Liver (tissue), 9 donors: ENCODE measurements around the gene FMN1. TPM values are rescaled to one million over a fixed set of nuclear protein-coding genes. Genes with fewer than 3 reads are reported as not detected.

Experiments used
- DNase-seq: peaks from one replicate; pipeline ENCODE4 v3.0.0-alpha.2; 2017; ENCODE audit warnings: low spot score
- H3K27ac ChIP-seq, 2 donors: one replicate each; pipeline ENCODE4 v1.7.0; 2013; ENCODE audit warnings: inconsistent platforms in 2 of 2, low read length in 2 of 2, control low read depth in 1 of 2, low read depth in 1 of 2, mild to moderate bottlenecking in 1 of 2
- H3K27me3 ChIP-seq, 4 donors: one replicate each; pipeline versions ENCODE4 v1.6.1 to v1.7.0; 2013; ENCODE audit warnings: low read length in 3 of 4, inconsistent platforms in 1 of 4, mild to moderate bottlenecking in 1 of 4, moderate library complexity in 1 of 4; ENCODE audit not compliant: control insufficient read depth in 4 of 4, insufficient read depth in 4 of 4
- H3K36me3 ChIP-seq, 4 donors: one replicate each; pipeline versions ENCODE4 v1.6.1 to v1.7.0; 2013; ENCODE audit warnings: low read length in 3 of 4, mild to moderate bottlenecking in 3 of 4, low read depth in 1 of 4, moderate library complexity in 1 of 4; ENCODE audit not compliant: control insufficient read depth in 4 of 4, insufficient read depth in 3 of 4
- H3K4me1 ChIP-seq, 4 donors: one replicate each; pipeline versions ENCODE4 v1.6.1 to v1.7.0; 2013; ENCODE audit warnings: low read length in 3 of 4, mild to moderate bottlenecking in 3 of 4, moderate library complexity in 1 of 4; ENCODE audit not compliant: control insufficient read depth in 4 of 4, insufficient read depth in 4 of 4
- H3K4me3 ChIP-seq, 3 donors: one replicate each; pipeline versions ENCODE4 v1.6.1 to v1.7.0; 2013; ENCODE audit warnings: low read length in 3 of 3, control low read depth in 1 of 3, low read depth in 1 of 3, mild to moderate bottlenecking in 1 of 3
- H3K9ac ChIP-seq, 2 donors: one replicate each; pipeline ENCODE4 v1.7.0; 2013; ENCODE audit warnings: low read length in 2 of 2, mild to moderate bottlenecking in 2 of 2, moderate library complexity in 2 of 2, control low read depth in 1 of 2, low read depth in 1 of 2
- H3K9me3 ChIP-seq, 4 donors: one replicate each; pipeline versions ENCODE4 v1.6.1 to v1.7.0; 2013; ENCODE audit warnings: low read length in 3 of 4; ENCODE audit not compliant: control insufficient read depth in 4 of 4
- FOXA1 ChIP-seq: IDR thresholded peaks from 2 replicates; pipeline ENCODE4 v1.6.1; 2016; ENCODE audit warnings: antibody characterized with exemption
- FOXA2 ChIP-seq: IDR thresholded peaks from 2 replicates; pipeline ENCODE4 v1.6.1; 2016; ENCODE audit warnings: antibody characterized with exemption
- HNF4G ChIP-seq: IDR thresholded peaks from 2 replicates; pipeline ENCODE4 v1.6.1; 2016; ENCODE audit warnings: antibody characterized with exemption
- JUND ChIP-seq, 2 donors: IDR thresholded peaks; 2 replicates each; pipeline ENCODE4 v1.6.1; 2016; ENCODE audit warnings: antibody characterized with exemption in 2 of 2
- NR2F2 ChIP-seq: IDR thresholded peaks from 2 replicates; pipeline ENCODE4 v1.6.1; 2016; ENCODE audit warnings: antibody characterized with exemption
- RAD21 ChIP-seq, 2 donors: IDR thresholded peaks; 2 replicates each; pipeline ENCODE4 v1.6.1; 2016; ENCODE audit warnings: antibody characterized with exemption in 2 of 2, mild to moderate bottlenecking in 2 of 2
- RXRA ChIP-seq, 2 donors: IDR thresholded peaks; 2 replicates each; pipeline ENCODE4 v1.6.1; 2017 to 2018; ENCODE audit warnings: antibody characterized with exemption in 2 of 2, mild to moderate bottlenecking in 1 of 2
- WGBS: extraction: QIAGEN DNeasy Blood & Tissue Kit; methylation state at CpG from one replicate; pipeline ENCODE4 v1.1.7; 2013; 5-methylcytosine and 5-hydroxymethylcytosine counted together
- polyA plus RNA-seq, 2 donors: library from polyadenylated mRNA; stranded (reverse) in 1 of 2; unstranded in 1 of 2; fragments of 200-250 nt in 1 of 2; fragments of >200 nt in 1 of 2; fragmentation: Nextera tagmentation in 1 of 2; extraction: Ambion mirVana in 1 of 2; gene quantifications; one replicate each; pipeline versions ENCODE4 v1.2.1 to v1.2.3, GENCODE V29; 2013 to 2015
- total RNA-seq, 2 donors: library from RNA; depleted of rRNA; stranded (reverse); fragments of >200 nt; gene quantifications; one replicate each; pipeline ENCODE4 v1.2.3, GENCODE V29; 2014
- TF ChIP-seq, protein P1 (sequence below): IDR thresholded peaks from 2 replicates; pipeline ENCODE4 v1.6.1; 2016; ENCODE audit warnings: antibody characterized with exemption
- TF ChIP-seq, protein P2 (sequence below): IDR thresholded peaks from 2 replicates; pipeline ENCODE4 v1.6.1; 2016; ENCODE audit warnings: antibody characterized with exemption
- TF ChIP-seq, protein P3 (sequence below): IDR thresholded peaks from 2 replicates; pipeline ENCODE4 v1.6.1; 2016; ENCODE audit warnings: antibody characterized with exemption
- TF ChIP-seq, protein P4 (sequence below): IDR thresholded peaks from 2 replicates; pipeline ENCODE4 v1.6.1; 2016; ENCODE audit warnings: antibody characterized with exemption, mild to moderate bottlenecking
- donor health status: healthy.
- donor health status: healthy.
- donor health status: healthy.
- donor health status: healthy.
- donor health status: healthy.

Gene FMN1
- total and polyA plus RNA-seq, 4 donors: 0.21 to 5.4 (median 0.53) TPM

DNA sequence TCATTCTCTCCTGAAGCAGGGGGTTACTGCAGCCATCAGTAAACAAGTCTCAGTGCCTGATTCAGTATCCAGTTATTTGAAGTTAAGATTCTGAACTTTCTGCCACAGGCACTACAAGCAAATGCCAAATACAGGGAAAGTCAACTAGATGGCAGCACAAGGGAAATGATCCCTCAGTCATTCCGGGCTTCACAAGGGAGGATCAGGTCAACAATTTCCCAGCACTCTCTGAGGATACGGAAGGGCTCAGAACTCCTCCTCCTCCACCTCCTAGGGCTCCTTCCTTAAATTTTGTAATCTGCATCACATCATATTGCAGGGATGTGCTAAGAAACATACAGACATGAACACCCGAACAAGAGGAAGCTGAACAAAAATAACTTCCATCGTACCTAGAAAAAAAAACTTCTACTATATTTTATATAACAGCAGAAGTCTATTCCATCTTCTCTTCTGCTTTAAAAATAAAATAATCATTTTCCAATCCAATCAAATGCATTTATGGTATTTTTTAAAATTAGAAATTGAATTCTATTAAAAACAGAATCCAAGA, 187.1 kb downstream of the FMN1 start:
- H3K4me3 ChIP-seq: no peak overlapping the region
- H3K9ac ChIP-seq: no peak overlapping the region
- WGBS: 40% methylated on average over 4 of the region's 4 CpGs
- no peak overlapping the region for H3K27ac ChIP-seq
- H3K36me3 ChIP-seq: no peaks in the 10 kb centered on the region
- H3K4me1 ChIP-seq: no peaks in the 10 kb centered on the region
- TF ChIP-seq RAD21 (IDR thresholded peaks at IDR 0.05): peak in 1 of 2 donors; percentile 9
- TF ChIP-seq, protein P1, sequence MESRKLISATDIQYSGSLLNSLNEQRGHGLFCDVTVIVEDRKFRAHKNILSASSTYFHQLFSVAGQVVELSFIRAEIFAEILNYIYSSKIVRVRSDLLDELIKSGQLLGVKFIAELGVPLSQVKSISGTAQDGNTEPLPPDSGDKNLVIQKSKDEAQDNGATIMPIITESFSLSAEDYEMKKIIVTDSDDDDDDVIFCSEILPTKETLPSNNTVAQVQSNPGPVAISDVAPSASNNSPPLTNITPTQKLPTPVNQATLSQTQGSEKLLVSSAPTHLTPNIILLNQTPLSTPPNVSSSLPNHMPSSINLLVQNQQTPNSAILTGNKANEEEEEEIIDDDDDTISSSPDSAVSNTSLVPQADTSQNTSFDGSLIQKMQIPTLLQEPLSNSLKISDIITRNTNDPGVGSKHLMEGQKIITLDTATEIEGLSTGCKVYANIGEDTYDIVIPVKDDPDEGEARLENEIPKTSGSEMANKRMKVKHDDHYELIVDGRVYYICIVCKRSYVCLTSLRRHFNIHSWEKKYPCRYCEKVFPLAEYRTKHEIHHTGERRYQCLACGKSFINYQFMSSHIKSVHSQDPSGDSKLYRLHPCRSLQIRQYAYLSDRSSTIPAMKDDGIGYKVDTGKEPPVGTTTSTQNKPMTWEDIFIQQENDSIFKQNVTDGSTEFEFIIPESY: no peak
- no peaks in the 10 kb centered on the region for H3K9me3 ChIP-seq
- no peak for DNase-seq
- peaks cover 0 to 3% (median 0%) of the 10 kb centered on the region in 4 donors for H3K27me3 ChIP-seq

DNA sequence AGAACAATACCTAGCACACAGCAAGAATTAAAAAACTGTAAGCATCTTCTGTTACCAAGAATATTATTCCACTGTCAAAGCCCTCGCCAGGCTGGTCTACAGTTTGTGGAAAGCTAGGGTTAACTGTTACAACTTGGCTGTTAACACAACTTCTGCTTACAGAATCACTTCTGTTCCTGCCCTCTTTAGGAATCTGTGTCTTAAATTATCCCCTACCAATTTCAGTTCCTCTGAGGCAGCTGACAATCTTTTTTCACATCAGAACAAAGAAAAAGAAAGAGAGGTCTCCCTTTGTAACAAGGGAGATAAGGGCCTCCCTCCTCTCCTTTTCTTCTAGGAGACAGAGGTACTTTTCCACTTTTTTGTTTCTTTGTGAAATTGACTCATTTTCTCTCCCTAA, 188.9 kb downstream of the FMN1 start:
- DNase-seq: no peak
- WGBS: 73% methylated on average over 1 of the region's 1 CpG
- Histone ChIP-seq H3K9ac (no peak overlapping the region), H3K4me3 (no peak overlapping the region), H3K4me1 (no peaks in the 10 kb centered on the region), H3K36me3 (no peaks in the 10 kb centered on the region), H3K9me3 (no peaks in the 10 kb centered on the region), H3K27ac (no peak overlapping the region), H3K27me3 (no peaks in the 10 kb centered on the region)
- TF ChIP-seq JUND (IDR thresholded peaks at IDR 0.05) (no peak), RAD21 (IDR thresholded peaks at IDR 0.05) (no peak), RXRA (IDR thresholded peaks at IDR 0.05) (no peak)
- TF ChIP-seq, protein P2, sequence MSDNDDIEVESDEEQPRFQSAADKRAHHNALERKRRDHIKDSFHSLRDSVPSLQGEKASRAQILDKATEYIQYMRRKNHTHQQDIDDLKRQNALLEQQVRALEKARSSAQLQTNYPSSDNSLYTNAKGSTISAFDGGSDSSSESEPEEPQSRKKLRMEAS: no peak

DNA sequence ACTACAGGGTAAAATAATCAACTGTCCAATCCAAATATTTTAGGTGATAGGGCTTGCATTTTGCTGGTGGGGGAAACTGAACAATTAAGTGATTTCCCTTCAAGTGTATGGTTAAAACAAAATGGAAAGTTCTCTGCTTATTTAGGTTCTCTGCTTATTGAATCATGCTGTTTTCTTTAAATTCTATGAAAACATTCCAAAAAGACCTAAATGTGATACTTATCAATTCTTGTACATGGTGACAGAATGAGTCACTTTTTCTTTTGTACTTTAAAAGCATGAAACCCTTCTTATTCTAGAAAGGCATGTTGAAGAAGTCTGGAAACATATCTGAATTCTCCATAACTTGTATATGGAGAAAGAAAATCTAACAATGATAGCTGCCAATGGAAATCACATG, 192.6 kb downstream of the FMN1 start:
- no peak for DNase-seq

More for the DNA sequence above, 192.6 kb downstream of the FMN1 start:
- TF ChIP-seq HNF4G (no peak), FOXA2 (no peak), FOXA1 (no peak), NR2F2 (no peak), JUND (IDR thresholded peaks at IDR 0.05) (no peak)
- TF ChIP-seq, protein P2: no peak
- TF ChIP-seq, protein P1: no peak
- TF ChIP-seq, protein P3, sequence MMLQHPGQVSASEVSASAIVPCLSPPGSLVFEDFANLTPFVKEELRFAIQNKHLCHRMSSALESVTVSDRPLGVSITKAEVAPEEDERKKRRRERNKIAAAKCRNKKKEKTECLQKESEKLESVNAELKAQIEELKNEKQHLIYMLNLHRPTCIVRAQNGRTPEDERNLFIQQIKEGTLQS: no peak
- TF ChIP-seq, protein P4, sequence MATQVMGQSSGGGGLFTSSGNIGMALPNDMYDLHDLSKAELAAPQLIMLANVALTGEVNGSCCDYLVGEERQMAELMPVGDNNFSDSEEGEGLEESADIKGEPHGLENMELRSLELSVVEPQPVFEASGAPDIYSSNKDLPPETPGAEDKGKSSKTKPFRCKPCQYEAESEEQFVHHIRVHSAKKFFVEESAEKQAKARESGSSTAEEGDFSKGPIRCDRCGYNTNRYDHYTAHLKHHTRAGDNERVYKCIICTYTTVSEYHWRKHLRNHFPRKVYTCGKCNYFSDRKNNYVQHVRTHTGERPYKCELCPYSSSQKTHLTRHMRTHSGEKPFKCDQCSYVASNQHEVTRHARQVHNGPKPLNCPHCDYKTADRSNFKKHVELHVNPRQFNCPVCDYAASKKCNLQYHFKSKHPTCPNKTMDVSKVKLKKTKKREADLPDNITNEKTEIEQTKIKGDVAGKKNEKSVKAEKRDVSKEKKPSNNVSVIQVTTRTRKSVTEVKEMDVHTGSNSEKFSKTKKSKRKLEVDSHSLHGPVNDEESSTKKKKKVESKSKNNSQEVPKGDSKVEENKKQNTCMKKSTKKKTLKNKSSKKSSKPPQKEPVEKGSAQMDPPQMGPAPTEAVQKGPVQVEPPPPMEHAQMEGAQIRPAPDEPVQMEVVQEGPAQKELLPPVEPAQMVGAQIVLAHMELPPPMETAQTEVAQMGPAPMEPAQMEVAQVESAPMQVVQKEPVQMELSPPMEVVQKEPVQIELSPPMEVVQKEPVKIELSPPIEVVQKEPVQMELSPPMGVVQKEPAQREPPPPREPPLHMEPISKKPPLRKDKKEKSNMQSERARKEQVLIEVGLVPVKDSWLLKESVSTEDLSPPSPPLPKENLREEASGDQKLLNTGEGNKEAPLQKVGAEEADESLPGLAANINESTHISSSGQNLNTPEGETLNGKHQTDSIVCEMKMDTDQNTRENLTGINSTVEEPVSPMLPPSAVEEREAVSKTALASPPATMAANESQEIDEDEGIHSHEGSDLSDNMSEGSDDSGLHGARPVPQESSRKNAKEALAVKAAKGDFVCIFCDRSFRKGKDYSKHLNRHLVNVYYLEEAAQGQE: no peak
- H3K4me3 ChIP-seq: no peak overlapping the region
- no peaks in the 10 kb centered on the region for H3K4me1 ChIP-seq
- no peak overlapping the region for H3K9ac ChIP-seq
- no peak overlapping the region for H3K27ac ChIP-seq
- no peaks in the 10 kb centered on the region for H3K9me3 ChIP-seq
- H3K27me3 ChIP-seq: peaks cover 0 to 3% (median 0%) of the 10 kb centered on the region in 4 donors
- no peaks in the 10 kb centered on the region for H3K36me3 ChIP-seq
